CD4-positive, alpha-beta T cell treated with Interferon alpha-2 for 1 hour (primary cell): ENCODE measurements around the gene TRIM14.

ENCODE experiments used
- DNase-seq, 2 donors: peaks; one replicate each; pipeline ENCODE4 v3.0.0-alpha.2; 2020 to 2022

TRIM14 gene, protein sequence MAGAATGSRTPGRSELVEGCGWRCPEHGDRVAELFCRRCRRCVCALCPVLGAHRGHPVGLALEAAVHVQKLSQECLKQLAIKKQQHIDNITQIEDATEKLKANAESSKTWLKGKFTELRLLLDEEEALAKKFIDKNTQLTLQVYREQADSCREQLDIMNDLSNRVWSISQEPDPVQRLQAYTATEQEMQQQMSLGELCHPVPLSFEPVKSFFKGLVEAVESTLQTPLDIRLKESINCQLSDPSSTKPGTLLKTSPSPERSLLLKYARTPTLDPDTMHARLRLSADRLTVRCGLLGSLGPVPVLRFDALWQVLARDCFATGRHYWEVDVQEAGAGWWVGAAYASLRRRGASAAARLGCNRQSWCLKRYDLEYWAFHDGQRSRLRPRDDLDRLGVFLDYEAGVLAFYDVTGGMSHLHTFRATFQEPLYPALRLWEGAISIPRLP

DNA sequence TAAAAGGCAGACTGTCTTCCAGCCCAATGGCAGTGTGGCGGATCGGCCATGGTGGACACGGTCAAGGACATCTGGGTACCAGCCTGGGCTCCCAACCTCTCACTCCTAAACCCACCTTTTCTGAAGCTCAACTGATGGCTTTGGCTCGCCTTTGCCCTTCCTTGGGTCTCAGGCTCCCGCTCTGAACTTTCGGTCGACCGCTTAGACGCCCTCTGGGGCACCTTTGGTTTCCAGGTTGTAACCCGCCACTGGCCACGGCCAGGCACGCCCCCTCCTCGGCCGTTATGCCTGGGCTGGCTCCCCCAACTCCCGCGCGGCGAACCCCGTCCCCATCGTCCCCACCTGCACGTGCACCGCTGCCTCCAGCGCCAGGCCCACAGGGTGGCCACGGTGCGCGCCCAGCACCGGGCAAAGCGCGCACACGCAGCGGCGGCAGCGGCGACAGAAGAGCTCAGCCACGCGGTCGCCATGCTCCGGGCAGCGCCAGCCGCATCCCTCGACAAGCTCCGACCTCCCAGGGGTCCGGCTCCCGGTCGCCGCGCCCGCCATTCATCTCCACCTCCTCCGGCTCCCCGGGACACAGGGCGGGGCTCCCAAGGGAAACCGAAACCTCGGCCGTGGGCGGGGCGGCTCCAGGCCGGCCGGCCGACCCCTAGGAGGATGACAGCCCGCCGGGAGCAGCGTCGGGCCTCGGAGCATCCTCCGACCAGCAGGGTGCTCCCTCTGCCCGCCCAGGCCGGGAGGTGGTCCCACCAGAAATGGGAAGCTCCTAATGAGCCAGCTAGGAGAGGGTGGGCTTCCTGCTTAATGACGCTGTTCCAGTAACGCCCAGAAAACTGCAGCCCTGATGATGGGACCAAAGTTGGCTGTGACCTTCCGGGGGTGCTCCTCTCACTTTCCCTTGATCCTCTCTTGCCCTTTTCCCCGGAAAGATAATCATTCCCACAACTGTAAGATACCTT is at the start of gene TRIM14:
TSS of gene TRIM14 (minus strand) at position 583 of the 962 bp plus-strand sequence. CDS start at position 549, 34 bp downstream.
- DNase-seq: peak; percentile 72 to 82

DNA sequence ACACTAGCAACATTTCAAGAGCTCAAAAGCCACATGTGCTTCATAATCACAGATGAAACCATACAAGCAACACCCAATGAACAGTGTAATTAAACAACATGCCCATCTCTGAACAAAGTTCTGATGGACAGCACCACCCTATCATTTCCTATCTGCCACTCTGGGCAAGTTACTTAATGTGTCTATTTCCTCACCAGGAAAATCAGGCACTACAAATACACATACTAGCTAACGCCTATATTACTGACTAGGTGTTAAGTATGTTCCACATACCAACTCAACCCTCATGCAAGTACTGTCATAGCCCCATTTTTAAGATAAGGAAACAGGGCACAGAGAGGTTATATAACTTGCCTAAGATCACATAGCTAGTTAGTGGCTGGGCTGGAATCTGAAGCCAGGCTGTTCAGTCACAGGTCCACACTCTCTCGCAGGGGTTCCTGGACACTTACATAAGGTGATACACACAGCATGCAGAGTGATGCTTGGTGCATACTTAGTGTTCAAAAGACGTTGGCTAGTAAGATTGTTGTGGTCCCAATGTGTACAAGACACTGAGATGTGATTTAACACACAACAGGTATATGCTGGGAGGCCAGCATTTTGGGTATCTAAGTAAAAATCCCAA is 49.2 kb upstream of the TRIM14 start:
- no peak for DNase-seq

DNA sequence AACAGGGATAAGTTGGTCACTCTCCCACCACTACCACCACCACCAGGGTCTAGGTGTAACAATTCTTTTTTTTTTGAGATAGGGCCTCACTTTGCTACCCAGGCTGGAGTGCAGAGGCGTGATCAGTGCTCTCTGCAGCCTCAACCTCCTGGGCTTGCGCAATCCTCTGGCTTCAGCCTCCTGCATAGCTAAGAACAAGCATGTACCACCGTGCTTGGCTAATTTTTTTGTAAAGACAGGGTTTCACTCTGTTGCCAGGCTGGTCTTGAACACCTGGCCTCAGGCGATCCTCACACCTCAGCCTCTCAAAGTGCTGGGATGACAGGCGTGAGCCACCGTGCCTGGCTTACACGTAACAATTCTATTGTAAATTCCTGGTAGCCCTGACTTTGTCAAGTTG is 45.9 kb upstream of the TRIM14 start:
- no peak for DNase-seq

DNA sequence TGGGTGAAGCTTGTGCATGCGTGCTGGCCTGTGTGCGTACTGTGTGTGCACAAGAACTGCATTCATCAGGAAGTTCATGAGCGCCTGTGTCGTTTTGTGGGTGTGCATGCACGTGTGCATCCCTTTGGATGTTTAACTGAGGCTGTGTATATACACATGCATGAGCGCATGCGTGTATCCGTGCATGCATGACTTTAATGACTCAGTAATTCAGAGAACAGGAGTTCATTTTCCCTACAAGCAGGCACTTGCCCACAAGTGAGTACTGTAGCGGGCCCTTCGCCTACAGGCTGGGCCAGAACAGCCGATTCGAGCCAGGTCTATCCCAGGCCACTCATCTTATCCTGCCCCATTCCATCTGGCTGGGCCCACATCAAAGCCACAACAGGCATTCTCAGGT is 43.6 kb upstream of the TRIM14 start:
- DNase-seq: no peak

DNA sequence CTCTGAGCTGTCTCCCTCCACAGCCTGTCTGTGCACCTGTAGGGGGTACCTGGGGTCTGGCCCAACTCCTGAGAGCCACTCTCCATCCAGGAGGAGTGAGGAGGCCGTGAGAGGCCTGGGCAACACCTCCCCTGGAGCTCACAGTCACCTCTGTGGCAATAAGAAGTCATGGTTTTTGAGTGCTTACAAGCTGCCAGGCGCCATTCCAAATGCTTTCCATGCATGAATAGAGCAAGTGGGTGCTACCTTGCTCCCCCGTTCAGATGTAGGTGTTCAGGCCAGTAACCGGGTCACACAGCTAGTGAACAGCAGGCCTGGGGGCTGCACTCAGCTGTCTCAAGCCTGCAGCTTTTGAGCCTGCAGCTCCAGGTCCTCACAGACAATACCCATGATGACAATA is 42.8 kb upstream of the TRIM14 start:
- DNase-seq: no peak

DNA sequence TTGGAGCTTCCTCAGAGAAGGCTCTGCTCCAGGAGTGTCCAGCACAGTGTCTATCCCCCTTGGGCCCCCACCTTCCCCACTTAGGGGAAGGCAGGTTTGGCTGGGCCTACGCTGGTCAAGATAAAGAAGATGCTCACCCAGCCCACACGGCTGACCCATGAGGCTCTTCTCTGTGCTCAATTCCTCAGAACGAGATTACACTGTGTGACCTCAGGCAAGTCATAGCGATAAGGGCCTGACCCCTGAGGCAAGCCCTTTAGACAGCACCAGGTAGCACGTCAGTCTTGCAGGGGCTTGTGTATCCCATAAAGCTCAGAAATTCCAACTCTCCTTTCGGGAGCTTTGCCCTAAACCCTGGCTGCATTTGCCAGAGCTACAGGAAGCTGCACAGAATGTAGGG is 40.8 kb upstream of the TRIM14 start:
- DNase-seq: no peak

DNA sequence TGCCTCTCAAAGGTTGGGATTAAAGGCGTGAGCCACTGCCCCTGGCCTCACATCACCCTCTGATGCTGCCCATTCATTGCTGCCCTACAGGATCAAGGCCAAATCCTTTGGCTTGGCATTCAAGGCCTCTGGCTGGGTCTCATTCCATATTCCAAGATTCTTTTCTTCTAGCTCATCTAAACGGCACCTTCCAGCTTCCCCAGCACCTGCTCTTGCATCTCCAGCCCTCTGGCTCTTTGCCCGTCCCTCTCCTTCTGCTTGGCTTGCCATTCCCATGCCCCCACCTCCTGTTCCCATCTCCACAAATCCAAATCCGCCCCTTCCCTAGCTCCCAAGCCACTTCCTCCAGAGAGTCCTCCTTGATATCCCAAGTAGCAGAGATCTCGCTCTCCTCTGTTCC is 40.3 kb upstream of the TRIM14 start:
- DNase-seq: no peak

DNA sequence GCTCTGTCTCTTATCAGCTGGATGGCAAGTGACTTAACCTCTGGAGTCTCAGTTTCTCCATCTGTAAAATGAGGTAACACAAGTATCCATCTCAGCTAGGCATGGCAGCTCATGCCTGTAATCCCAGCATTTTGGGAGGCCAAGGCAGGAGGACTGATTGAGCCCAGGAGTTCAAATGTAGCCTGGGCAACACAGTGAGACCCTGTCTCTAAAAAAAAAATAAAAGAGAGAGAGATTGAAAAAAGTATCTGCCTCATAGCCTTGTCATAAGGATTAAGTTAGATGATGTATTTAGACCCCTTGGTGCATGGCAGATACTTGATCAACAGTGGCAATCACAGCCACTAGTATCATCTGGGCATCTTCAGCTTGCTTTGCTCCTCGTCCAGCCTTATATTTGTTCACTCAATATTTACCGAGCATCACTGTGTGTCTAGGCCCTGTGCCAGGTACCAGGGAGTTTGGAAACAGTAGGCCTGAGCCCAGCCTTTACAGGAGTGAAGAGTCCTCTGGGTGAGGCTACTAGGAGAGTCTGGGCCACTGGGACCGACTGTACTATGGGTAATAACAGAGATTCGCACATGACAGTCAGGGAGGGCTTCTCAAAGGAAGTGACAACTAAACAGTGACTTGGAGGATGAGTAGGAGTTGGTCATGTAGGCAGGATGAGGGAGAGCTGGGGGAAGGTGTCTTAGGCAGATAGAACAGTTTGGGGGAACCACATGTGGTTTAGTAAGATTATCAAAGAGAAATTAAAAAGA is 39.2 kb upstream of the TRIM14 start:
- DNase-seq: no peak

DNA sequence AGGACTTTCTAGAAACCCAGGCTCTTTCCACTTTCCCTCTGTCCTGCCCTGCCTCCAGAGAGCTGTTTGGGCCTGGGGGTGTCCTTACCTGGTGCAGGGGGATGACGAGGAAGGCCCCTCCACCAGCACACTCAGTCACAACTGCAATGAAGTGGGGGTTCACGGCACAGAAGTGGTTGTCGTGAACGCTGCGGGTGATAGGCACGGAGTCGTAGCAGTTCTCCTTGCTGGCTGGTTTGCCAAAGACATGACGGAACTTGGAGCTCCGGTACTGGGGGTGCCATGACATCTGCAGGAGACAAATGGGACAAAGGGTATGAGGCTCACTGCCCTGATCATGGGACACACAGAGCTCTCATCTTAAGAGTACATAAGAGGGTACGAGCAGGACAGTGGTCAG is 38.4 kb upstream of the TRIM14 start:
- no peak for DNase-seq

DNA sequence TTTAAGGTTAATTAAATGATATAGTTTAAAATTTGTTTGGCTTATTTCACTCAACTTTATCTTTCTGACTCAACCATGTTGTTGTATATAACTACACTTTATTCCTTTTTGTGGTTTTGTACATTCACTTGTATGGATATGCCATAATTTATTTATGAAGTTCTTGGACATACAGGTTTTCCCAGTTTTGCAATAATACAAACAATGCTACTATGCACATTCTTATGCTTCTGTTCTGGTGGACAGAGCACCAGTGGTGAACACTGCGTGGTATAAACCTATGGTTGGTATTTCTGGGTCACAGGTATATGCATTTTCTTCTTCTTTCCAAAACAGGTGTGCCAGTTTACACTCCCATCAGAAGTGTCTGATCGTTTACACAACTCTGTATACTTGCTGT is 35.7 kb upstream of the TRIM14 start:
- DNase-seq: no peak

DNA sequence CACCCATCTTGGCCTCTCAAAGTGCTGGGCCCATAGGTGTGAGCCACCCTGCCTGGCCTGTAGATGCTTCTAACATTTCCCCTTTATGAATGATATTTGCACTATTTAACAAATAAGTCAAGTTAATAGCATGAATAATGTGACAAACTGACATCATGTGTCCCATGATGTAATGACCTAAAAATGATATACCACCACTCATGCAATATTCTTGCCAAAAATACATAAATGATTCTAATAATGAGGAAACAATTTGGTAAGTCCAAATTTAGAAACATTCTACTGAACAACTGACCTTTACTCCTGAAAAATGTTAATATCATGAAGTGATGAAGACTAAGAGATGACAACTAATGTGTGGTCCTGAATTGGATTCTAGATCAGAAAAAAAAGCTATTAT is 33.5 kb upstream of the TRIM14 start:
- no peak for DNase-seq

DNA sequence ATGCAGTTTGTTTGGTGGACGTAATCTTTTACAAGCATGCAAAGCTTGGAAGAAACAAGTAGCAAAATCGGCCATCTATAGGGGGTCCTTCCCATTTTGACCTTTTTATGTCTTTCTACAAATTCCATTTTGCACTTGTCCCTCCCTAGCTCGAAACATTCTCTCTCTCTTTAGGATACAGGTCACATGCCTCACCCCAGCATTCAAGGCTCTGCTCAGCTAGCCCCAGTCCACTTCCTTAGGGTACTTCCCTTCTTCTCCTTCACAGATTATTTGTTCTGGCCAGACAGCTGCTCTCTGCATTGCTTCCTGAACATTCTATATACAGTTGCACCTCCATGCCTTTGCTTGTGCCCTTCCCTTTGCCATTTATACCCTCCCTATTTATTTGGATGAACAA is 31.7 kb upstream of the TRIM14 start:
- no peak for DNase-seq

DNA sequence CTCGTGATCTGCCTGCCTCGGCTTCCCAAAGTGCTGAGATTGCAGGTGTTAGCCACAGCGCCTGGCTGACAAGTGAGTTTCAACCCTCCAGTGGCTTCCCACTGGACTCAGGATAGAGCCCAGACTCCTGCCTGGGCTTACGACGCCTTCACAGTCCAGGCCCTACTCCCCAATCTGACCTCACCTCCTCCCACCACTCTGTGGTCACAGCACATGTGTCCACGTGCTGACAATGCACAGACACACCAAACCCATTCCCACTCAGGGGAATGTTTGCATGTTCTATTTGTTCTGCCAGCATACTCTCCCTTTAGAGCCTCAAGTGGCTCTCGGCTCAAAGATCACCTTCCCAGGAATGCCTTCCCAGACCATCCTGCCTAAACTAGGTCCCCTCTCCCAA is 31.1 kb upstream of the TRIM14 start:
- DNase-seq: no peak

DNA sequence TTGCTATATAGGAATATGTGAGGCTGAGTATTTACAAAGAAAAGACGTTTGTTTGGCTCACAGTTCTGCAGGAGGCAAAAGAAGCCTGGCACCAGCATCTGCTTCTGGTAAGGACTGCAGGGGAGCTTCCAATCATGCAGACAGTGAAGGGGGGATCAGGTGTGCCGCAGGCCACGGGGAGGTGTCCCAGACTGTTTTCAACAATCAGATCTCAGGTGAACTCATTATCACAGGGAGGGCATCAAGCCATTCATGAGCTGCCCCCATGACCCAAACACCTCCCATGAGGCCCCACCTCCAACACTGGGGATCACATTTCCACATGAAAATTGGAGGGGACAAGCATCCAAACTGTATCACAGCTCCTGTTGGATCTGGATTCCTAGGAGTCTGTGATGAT is 30.4 kb upstream of the TRIM14 start:
- no peak for DNase-seq

DNA sequence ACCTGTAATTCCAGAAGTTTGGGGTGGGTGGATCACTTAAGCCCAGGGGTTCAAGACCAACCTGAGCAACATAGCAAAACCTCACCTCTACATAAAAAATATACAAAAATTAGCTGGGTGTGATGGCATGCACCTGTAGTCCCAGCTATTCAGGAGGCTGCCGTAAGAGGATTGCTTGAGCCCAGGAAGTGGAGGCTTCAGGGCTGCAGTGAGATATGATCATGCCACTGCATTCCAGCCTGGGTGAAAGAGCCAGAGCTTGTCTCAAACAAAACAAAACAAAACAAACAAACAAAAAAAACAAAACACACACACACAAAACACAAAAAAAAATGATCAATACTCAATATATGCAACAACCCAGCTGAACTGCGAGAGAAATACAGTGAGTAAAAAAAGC is 29.5 kb upstream of the TRIM14 start:
- no peak for DNase-seq

DNA sequence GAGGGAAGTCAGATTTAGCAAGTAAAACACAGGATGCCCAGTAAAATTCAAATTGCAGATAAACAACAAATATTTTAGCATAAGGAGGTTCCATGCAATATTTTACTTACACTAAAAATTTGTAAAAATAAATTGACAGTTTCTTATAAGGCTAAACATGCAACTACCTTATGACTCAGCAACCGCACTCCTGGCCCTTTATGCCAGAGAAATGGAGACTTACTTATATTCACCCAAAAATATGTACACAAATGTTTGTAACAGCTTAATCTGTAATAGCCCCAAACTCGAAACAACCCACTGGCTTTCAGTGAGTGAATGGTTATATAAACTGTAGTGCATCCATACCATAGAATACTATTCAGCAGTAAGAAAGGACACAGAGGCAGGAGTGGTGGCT is 28.6 kb upstream of the TRIM14 start:
- DNase-seq: no peak

DNA sequence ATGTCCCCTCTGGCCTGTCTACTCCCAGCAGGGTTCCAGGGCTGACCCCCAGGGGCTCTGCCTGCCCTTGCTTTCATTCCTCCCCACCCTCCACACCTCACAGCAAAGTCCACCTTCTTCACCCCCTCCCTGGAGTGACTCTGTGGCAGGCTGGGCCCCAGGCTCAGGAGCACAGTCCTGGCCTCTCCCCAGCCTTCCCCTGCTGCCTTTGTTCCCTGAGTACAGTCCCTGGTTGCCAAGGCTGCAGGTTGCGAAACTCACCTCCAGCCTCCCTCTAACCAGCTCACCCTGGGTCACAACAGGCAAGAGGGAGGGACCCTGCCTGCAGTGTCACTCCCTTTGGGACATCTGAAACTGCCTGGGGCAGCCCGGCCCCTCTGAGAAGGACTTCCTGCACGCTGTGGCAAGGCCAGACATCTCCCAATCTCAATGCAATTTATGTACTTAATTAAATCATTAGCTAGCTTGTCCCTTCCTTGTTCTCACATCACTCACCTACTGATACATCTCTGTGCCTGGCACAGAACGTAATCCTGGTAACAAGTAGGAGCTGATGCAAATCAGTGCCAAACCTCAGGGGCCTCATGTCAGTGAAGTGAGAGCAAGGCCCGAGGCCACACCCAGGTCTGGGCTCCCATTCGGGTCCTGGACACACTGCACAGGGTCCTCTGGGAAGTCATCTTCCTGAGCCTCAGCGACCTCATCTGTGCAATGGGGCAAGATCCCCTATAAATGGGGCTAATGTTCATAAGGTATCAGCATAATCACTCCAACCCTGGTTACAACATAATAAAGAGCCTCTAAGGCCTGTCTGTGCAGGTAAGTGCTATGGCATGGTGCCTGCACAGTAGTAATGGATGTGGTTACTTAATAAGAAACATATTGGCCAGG is 27.3 kb upstream of the TRIM14 start:
- peak in 1 of 2 donors; percentile 54 for DNase-seq

DNA sequence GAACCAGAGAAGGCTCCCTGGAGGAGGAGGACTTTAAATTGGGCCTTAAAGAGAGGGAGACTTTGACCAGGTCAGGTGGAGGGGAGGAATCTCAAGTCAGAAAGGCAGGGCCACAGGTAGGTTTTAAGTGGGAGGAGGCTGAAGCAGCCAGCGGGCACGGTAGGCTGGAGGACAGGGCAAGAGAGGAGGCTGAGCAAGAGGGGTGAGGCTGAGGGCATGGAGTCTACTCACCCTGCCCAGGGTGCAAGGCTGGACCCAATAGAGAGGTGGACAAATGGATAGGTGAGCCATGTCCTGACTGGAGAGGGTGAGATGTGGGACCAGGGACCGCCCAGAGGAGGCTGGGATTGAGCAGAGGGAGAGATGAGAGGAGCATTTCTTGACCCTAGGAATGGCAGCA is 25.6 kb upstream of the TRIM14 start:
- DNase-seq: no peak

DNA sequence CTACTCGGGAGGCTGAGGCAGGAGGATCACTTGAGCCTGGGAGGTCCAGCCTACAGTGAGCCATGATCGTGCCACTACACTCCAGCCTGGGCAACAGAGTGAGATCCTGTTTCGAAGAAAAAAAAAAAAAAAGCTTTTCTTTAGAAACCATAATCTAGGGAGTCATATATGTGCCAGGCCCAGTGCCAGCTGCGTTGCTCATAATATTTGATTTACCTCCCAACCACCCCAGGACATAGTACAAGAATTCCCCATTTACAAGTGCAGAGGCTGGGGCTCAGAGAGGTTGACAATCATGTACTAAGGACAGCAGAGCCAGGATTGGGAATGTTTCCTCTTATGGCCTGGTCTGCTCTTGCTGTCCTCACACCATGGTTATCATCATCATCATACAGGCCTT is 25.1 kb upstream of the TRIM14 start:
- DNase-seq: no peak

DNA sequence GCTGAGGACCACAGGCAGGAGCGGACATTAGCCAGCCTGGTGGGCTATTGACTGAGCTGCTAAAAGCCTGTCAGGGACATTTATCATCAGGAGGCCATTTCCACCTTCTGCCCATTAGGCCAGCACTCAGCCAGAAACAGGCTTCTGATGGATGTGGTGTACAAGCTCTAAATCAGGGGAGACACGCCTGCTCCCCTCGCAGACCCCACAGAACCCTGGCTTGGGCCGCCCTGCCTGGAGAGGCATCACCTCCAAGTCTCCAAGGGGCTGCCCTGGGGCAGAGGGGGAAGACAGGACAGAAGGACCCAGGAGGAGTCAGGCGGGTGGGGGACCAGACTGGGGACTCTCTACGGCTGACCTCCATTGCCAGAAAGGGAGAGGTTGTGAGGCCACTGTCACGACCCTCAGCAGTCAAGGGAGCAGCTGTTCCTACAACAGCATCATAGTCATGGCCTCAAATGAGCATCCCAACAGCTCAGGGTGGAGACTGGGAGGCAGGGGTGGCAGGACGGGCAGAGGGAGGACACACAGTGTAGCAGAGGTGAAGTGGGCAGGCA is 24.0 kb upstream of the TRIM14 start:
- DNase-seq: no peak

DNA sequence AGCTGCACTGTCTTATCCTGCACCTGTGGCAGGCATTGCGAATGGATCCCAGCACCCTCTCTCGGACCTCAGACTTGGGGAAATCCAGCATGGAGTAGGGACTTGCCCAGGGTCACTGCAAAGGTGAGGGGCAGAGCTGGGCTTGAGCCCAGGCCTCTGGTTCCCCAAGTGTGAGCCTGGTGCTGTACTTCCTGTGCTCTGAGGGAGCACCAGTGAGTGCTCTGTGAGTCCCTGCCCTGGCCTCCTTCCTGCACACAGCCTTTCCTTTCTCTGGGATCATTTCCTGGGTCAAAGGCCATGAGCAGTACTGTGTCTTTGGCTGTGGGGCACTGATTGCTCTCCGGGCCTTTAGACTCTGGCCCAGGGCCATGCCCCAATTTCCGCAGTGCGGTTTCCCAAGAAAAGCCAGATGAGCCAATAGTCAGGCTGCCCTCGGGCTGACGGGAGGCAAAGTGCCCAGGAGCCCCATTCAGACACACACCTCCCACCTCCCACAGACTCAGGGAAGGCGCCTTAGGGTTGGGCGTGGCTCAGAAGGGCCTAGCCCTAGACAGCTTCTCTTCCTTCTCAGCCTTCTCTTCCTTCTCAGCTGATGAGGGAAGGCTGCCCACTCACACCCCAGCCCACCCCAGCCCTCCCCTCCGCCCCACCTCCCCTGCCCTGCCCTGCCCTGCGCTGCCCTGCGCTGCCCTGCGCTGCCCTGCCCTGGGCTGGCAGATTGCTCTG is 23.3 kb upstream of the TRIM14 start:
- DNase-seq: no peak
